HG03060 (cell line): ENCODE measurements around the gene OR7C2.
"Not testable (repeated sequence)": the region's sequence is repeated elsewhere in the genome, so short reads cannot be mapped to it uniquely, and the experiment has no call there.

Source experiments
- ATAC-seq: cut with Tn5 transposase; IDR thresholded peaks from one replicate; pipeline ENCODE4 v1.9.1; 2021; ENCODE audit warnings: low read depth, moderate number of reproducible peaks; ENCODE audit not compliant: unreplicated experiment

The OR7C2 gene

DNA sequence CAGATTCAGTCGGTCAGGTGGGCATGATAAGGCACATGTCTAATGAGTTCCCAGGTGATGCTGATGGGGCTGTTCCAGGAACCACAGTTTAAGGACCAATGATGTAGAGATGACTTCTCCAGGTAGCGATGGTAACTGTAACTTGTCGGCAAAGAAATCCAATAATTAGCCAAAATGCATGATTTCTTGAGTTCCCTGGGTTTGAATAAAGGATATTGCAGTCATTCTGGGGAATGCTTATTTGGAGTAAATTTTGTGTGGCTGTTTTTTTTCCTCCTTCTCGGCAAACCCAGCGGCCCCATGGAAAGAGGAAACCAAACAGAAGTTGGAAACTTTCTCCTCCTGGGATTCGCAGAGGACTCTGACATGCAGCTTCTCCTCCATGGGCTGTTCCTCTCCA, at the start of gene OR7C2:
TSS of gene OR7C2 (plus strand) at position 301 of the 400 bp plus-strand sequence. CDS start at position 301, 0 bp downstream.
- ATAC-seq, result no peak

DNA sequence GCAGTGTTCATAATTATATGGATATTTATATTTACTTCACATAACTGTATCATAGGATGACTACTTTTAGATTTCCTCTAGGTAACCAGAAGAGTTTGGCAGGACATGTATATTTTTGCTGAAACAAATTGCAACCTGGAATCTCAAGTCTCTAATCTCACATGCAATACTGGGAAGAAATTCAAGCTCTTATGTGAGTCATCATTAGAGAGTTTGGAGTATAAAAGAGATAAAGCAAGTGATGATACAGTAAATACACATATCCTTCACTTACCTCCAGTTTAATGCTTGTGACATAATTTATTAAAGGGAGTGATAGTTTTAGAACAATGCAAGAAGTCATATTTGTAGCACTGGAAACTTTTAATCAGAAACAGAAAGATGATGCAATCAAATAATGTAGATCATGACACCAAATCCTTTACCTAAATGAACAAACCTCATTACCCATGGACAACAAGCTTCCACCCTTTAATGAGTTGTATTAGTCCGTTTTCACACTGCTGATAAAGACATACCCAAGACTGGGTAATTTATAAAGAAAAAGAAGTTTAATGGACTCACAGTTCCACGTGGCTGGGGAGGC, 39.5 kb upstream of the OR7C2 start:
- ATAC-seq, result no peak

DNA sequence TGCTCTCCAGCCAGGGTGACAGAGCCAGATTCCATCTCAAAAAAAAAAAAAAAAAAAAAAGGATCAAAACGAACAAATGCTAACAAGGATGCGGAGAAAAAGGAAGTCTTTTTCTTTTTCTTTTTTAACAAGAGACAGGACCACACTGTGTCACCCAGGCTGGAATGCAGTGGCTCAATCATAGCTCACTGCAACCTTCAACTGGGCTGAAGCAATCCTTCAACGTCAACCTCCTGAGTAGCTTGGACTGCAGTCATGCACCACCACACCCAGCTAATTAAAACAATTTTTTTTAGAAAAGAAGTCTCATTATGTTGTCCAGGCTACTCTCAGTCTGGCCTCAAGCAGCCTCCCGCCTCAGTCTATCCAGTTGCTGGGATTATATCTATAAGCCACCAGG, 34.6 kb upstream of the OR7C2 start:
- ATAC-seq, result no peak

DNA sequence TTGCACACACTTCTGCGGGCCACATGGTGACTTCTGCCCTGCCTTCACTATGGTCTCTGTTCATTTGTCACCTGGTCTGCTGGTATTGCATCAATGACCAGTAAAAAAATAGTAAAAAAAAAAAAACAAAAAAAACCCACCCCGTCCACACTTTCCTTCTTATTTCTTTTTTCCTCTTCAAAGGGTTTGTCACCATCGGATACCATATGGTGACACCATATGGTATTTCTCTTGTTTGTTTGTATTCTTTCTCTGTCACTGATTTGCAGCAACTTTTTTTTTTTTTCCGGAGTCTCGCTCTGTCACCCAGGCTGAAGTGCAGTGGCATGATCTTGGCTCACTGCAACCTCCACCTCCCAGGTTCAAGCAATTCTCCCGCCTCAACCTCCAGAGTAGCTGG, 26.2 kb upstream of the OR7C2 start:
- no peak for ATAC-seq

DNA sequence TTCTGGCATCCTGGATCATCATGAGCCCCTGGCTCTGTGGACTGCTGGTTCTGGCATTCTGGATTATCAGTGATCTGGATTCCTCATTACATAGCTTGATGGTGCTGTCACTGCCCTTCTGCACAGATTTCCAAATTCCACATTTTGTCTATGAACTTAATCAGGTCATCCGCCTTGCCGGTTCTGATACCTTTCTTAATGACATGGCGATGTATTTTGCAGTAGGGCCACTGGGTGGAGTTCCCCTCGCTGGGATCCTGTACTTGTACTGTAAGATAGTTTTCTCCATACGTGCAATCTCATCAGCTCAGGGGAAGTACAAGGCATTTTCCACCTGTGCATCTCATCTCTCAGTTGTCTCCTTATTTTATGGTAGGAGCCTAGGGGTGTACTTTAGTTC, 24.4 kb upstream of the OR7C2 start:
- no peak for ATAC-seq

DNA sequence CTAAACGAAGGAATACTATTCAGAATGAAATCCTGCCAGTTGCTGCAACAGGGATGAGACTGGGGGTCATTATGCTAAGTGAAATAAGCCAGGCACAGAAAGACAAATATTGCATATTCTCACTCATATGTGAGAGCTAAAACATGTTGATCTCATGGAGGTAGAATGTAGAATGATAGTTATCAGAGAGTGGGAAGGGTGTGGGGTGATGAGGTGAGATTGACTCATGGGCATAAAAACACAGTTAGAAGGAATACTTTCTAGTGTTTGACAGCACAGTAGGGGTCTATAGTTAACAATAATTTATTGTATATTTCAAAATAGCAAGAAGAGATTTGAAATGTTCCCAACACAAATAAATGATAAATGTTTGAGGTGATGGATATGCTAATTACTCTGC, 7.8 kb upstream of the OR7C2 start:
- no peak for ATAC-seq

DNA sequence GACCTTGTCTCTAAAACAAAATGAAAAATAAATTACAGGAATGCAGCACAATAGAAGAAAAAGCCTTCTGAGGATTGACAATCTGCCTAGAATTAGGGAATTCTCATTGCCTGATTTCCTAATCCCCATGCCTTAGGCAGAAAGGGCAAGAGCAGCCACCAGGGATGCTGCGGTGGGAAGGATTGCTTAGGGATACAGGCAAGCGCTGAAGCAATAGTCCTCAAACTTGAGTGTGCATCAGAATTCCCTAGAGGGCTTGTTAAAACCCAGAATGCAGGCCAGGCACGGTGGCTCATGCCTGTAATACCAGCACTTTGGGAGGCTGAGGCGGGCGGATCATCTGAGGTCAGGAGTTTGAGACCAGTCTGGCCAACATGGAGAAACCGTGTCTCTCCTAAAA, 1.0 kb upstream of the OR7C2 start:
- ATAC-seq, result no peak

DNA sequence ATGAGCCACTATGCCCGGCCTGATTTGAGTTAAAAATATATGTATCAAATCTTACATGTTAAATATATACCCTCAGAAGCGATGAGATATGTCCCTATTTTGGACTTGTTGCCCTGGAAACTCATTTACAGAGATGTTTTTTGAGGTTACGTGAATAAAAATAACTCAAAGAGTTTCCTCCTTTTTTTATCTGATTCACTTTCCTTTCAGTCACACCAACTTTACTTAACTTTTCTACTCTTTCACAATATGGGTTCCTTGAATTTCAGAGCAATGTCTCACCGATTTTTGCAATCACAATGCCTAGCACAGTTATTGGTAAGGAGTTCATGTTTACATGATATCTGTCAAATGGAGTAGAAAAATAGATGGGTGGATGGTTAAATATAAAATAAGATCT, 2.3 kb downstream of the OR7C2 start:
- no peak for ATAC-seq

DNA sequence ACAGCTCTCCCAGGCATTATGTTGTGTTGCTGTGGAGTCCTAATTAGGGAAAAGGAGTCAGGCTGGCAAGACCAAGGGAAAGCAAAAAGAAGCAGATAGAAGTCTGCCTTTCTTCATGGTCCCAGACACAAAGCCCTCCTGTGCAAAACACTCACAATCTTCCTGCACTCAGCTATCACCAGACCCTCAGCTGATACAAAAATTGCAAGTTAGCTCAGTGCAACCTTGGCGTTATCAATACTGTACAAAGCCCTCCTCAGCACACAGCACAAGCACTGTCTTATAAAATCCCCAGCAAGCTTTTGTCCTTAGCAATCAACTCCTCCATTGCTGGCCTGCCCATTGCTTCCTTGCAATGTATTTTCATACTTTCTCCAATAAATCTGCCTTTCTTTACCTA, 3.2 kb downstream of the OR7C2 start:
- no peak for ATAC-seq

DNA sequence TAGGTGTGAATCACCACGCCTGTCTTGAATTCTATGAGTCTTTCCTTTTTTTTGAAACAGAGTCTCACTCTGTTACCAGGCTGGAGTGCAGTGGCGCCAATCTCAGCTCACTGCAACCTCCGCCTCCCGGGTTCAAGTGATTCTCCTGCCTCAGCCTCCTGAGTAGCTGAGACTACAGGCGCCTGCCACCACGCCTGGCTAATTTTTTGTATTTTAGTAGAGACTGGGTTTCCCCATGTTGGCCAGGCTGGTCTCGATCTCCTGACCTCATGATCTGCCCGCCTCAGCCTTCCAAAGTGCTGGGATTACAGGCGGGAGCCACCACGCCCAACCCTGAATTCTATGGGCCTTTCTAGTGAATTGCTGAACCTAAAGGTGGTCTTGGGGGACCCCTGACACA, 8.1 kb downstream of the OR7C2 start:
- ATAC-seq, result not testable (repeated sequence)

DNA sequence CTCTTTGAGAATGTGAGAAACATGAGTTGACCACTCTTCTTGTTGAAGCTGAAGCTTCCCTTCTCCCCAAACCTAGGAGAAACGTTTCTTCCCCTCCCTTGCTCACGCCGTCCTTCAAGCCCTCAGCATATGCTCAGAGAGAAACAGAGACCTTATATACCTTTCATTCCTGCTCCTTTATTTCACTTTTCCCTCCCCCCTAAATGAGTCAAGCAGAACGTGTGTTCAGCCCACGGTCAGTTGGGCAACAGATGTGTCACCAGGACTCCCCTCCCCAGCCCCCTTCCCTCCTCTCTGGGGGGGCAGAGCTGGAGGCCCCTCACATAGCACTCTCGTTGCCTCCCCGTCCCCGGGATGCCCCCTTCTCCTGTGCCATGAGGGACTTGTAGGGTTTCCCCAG, 8.6 kb downstream of the OR7C2 start:
- no peak for ATAC-seq

DNA sequence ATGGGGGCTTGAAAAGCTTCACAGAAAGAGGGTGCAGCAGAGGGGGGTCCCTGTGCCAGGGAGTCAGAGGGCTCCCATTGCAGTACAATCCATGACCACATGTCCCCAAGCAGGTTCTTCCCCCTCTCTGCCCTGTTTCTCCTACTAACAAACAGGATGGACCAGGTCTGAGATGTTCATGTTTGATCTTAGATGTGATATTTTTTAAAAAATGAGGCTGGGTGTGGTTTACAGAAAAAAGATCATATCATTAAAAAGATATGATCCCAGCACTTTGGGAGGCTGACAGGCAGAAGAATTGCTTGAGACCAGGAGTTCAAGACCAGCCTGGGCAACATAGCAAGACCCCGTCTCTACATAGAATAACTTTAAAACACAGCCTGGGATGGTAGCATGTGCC, 9.1 kb downstream of the OR7C2 start:
- no peak for ATAC-seq

DNA sequence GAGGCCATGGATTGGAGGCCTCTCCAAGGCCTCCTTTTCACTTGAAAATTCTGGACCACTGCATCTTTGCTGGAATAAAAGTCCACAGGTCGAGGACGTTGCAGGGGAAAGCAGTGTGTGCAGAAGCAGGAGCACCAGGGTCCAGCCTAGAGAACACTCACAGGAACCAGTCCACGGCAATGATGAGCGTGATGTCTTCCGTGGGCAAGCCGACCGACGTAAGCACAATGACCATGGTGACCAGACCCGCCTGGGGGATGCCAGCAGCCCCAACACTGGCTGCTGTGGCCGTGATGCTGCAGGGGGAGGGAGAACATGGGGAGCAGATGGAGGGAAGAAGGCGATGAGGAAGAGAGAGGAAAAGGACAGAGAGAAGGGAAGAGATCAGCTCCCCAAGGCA, 11.5 kb downstream of the OR7C2 start:
- no peak for ATAC-seq

DNA sequence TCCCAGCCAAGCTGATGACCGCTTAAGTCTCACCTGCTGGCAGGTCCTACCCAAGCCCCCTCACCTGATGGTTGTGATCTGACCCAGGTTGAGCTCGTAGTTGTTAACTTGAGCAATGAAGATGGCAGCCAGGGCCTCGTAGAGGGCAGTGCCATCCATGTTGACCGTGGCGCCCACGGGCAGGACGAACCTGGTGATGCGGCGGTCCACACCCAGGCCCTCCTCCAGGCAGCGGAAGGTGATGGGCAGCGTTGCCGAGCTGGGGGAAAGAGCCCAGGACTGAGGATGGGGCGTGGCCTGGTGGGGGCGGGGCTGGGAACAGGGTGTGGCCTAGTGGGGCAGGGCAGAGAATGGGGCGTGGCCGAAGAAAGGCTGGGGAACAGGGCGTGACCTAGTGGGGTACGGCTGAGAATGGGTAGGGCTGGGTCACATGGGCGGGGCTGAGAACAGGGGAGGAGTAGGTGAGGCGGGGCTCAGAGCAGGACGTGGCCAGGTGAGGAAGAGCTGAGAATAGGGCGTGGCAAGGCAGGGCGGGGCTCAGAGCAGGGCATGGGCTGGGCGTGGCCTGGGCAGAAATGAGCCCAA, 12.9 kb downstream of the OR7C2 start:
- ATAC-seq, result no peak

DNA sequence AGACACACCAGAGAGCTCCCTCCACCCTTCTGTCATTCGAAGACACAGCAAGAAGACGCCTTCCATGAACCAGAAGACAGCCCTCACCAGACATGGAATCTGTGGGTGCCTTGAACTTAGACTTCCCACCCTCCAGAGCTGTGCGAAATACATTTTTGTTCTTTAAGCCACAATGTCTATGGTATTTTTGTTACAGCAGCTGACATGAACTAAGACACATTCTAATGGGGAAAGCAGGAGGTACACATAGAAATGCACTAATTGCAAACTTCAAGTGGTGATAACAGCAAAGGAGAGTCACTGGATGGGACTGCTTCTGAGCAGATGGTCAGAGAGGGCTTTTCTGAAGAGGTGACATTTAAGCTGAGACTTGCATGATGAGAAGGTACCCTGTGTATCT, 16.2 kb downstream of the OR7C2 start:
- no peak for ATAC-seq

DNA sequence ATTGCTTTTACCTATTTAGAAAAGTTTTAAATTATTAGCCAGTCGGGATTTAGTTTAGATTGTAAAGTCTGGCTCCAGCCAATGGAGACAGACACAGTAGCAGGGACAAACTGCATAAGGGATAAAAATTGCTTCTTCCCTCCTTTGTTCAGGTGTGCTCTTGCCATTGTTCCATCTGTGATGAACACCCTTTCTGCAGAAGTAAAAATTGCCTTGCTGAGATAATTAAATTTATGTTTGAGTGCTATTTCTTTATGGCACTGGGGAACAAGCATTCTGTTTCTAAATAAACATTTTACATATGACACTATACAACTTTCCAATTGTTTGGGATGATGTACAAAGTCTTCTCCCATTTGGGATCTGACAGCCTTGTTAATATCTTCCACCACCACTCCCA, 18.0 kb downstream of the OR7C2 start:
- ATAC-seq, result no peak

DNA sequence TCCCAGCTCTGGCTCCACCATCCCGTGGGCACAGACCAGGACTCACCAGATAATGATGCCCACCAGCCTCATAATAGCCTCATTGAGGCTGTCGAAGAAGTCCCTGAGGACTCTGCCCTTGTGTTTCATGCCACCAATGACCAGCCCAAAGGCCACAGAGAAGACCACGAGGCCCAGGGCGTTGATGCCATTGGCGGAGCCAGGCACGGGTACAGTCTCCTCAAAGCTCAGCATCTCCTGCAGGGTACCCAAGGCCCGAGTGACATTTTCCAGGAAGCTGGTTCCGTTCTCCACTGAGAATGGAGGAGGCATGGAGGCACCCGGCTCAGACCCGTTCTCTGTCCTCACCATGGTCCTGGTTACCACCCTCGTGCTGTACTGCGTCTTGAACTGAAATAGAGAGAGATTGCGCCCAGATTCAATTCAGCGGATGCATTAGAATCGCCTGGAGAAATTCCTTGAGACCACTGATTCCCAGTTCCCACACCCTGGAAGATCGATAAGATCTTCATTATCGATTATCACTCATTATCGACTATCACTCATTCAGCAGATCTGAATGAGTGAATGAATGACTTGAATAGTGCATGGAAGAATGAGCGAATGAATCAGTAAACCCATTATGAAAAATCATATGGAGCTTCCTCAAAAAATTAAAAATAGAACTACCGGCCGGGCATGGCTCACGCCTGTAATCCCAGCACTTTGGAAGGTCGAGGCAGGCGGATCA, 20.8 kb downstream of the OR7C2 start:
- no peak for ATAC-seq

DNA sequence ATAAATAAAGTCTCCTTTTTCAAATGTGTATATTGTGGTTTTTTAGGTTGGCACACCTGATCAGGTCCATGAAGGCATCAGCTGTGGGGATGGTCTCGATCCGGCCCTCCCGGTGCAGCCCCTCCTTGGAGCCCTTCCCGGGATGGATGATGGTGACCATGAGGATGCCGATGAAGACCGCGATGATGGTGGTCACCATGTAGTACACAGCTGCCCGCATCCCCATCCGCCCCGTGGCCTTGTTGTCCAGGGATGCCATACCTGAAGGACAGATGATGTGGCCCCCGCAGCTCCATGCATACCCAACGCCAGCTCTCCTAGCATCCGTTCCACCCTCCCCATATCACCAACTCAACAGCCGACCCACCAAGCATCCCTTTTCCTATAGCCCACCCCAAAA, 27.0 kb downstream of the OR7C2 start:
- no peak for ATAC-seq

DNA sequence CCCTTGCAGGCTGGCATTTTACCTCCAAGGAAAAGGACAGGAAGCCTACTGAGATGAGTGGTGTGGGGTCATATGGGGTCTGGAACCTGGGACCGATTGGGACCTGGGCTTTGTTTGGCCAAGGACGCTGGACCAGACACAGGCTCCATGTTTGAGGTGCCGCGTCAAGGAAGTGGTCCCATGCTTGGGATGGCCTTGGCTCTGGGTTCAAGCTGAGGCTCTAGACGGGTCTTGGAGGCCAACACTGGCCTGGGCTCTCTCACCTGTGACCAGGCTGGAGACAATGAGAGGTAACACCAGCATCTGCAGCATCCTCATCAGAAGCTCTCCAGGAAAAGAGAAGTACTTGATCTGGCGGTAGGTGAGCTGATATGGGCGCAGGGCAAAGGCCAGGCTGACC, 30.2 kb downstream of the OR7C2 start:
- no peak for ATAC-seq

DNA sequence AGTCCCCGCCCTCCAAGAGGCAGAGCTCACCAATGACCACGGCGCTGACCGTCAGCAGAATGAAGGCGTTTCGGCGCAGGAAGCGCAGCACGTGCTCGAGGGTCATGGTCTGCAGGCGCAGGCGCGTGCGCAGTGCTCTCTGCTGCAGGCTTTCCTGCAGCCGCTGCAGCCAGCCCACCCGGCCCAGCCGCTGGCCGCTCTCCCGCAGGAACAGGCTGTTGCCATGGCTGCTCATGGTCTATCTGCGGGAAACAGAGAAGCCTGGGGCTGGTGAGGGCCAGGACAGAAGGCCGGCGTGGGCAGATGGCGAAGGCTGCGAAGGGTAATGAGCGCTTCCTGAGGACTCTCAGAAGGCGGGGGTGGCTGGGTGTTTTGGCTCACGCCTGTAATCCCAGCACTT, 31.4 kb downstream of the OR7C2 start:
- ATAC-seq, result no peak

DNA sequence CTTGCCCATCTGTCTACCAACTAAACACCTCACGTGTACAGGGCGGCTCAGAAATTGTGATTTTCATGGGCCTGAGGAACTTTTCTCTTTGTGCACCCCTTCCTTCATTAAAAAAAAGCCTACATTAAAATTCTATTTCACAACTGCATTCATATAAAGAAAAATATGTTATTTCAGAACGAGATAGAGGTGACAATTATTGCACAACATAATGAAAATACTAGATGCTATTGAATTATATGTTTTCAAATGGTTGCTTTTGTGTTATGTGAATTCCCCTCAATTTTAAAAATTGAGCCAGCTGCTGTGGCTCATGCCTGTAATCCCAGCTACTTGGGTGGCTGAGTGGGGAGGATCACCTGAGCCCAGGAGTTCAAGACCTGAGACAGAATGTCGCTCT, 33.2 kb downstream of the OR7C2 start:
- ATAC-seq, result no peak

DNA sequence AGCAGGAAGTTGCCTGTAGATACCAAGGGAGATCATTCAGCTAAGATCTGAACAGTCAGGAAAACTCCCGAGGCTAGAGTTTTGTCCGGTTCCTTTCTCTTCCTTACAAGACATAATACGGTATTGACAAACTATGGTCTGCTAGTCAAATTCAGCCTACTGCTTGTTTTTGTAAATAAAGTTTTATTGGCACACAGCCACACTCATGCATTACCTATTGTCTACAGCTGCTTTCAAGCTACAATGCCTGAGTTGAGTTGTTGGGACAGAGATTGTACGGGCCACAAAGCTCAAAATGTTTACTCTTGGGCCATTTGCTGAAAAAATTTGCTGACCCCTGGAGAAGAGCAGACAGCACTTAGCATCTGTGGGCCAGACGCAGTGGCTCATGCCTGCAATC, 35.8 kb downstream of the OR7C2 start:
- ATAC-seq, result no peak
